K562 (cell line): ENCODE measurements around the gene MPC1.

ENCODE experiments used
- BRD9 ChIP-seq: fragments of 450-650 bp; IDR thresholded peaks from 2 replicates; pipeline ENCODE4 v1.6.1; 2018; ENCODE audit warnings: low read depth; ENCODE audit not compliant: partially characterized antibody
- CEBPB ChIP-seq: fragments of 450-650 bp; IDR thresholded peaks from 2 replicates; pipeline ENCODE4 v1.6.1; 2016; ENCODE audit warnings: missing genetic modification characterization, missing compliant biosample characterization
- CTCF ChIP-seq, 3 experiments: IDR thresholded peaks in 2 of 3; conservative IDR thresholded peaks in 1 of 3; 2 replicates each; pipeline ENCODE4 v1.5.1; 2011 to 2012; ENCODE audit warnings: low read length in 3 of 3, mild to moderate bottlenecking in 3 of 3, control low read depth in 2 of 3, improper control_type of control experiment in 1 of 3, inconsistent platforms in 1 of 3, low read depth in 1 of 3, mixed read lengths in 1 of 3, moderate library complexity in 1 of 3; ENCODE audit not compliant: insufficient read depth in 2 of 3
- DNMT1 ChIP-seq: fragments of 450-650 bp; IDR thresholded peaks from 2 replicates; pipeline ENCODE4 v1.6.1; 2016; ENCODE audit warnings: antibody characterized with exemption, mild to moderate bottlenecking
- HDGF ChIP-seq: fragments of 450-650 bp; IDR thresholded peaks from 2 replicates; pipeline ENCODE4 v1.6.1; 2016
- RBM17 ChIP-seq: fragments of 200-400 bp; formaldehyde crosslinking; IDR thresholded peaks from 2 replicates; pipeline ENCODE4 v1.6.1; 2017; ENCODE audit warnings: low read depth, mild to moderate bottlenecking, low read length, borderline replicate concordance
- SP1 ChIP-seq: sonication (generic); formaldehyde crosslinking; IDR thresholded peaks from 2 replicates; pipeline ENCODE4 v1.8.1; 2022; ENCODE audit warnings: mild to moderate bottlenecking, missing genetic modification reagents
- SRSF9 ChIP-seq: fragments of 200-400 bp; formaldehyde crosslinking; IDR thresholded peaks from 2 replicates; pipeline ENCODE4 v1.6.1; 2017; ENCODE audit warnings: low read depth, low read length, borderline replicate concordance
- STAT5A ChIP-seq: IDR thresholded peaks from 2 replicates; pipeline ENCODE4 v1.6.1; 2012; ENCODE audit warnings: low read length, inconsistent platforms, borderline replicate concordance
- ZHX1 ChIP-seq: fragments of 150-350 bp; conservative IDR thresholded peaks from 2 replicates; pipeline ENCODE4 v1.6.1; 2014; ENCODE audit warnings: low read length
- ZNF444 ChIP-seq: fragments of 250-450 bp; sonication (Bioruptor Pico); IDR thresholded peaks from 2 replicates; pipeline ENCODE4 v1.4.0; 2020; ENCODE audit warnings: mild to moderate bottlenecking, moderate library complexity
- ZNF561 ChIP-seq: fragments of 450-650 bp; formaldehyde crosslinking; conservative IDR thresholded peaks from 2 replicates; pipeline ENCODE4 v1.4.0; 2020; ENCODE audit warnings: mild to moderate bottlenecking, moderate library complexity
- TF ChIP-seq, protein P1 (sequence below): sonication (generic); formaldehyde crosslinking; IDR thresholded peaks from 2 replicates; pipeline ENCODE4 v1.9.0; 2022; ENCODE audit warnings: mild to moderate bottlenecking, missing genetic modification reagents
- TF ChIP-seq, protein P2 (sequence below): sonication (generic); formaldehyde crosslinking; IDR thresholded peaks from 2 replicates; pipeline ENCODE4 v1.9.0; 2022; ENCODE audit warnings: mild to moderate bottlenecking, missing genetic modification reagents

GRCh38 chr6:166341464-166341863 is 41.3 kb downstream of the MPC1 start:
- TF ChIP-seq RBM17 (no peak), ZNF561 (CRISPR knock-in tag) (no peak), DNMT1 (no peak), SRSF9 (no peak), ZHX1 (no peak), CTCF (IDR thresholded peaks at IDR 0.05 in 2 of 3, conservative IDR thresholded peaks at IDR 0.05 in 1 of 3; ENCODE audit: insufficient read depth in 2 of 3, low read depth in 1 of 3, low read length in 3 of 3) (no peak), BRD9 (no peak), SP1 (no peak), HDGF (no peak), CEBPB (no peak), ZNF444 (CRISPR knock-in tag) (no peak), STAT5A (no peak)
- TF ChIP-seq, protein P1, sequence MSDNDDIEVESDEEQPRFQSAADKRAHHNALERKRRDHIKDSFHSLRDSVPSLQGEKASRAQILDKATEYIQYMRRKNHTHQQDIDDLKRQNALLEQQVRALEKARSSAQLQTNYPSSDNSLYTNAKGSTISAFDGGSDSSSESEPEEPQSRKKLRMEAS (CRISPR knock-in tag) = no peak
- TF ChIP-seq, protein P2, sequence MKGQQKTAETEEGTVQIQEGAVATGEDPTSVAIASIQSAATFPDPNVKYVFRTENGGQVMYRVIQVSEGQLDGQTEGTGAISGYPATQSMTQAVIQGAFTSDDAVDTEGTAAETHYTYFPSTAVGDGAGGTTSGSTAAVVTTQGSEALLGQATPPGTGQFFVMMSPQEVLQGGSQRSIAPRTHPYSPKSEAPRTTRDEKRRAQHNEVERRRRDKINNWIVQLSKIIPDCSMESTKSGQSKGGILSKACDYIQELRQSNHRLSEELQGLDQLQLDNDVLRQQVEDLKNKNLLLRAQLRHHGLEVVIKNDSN (CRISPR knock-in tag) = no peak
